ENCODE results near the gene SLC5A6.

SLC5A6 gene

DNA sequence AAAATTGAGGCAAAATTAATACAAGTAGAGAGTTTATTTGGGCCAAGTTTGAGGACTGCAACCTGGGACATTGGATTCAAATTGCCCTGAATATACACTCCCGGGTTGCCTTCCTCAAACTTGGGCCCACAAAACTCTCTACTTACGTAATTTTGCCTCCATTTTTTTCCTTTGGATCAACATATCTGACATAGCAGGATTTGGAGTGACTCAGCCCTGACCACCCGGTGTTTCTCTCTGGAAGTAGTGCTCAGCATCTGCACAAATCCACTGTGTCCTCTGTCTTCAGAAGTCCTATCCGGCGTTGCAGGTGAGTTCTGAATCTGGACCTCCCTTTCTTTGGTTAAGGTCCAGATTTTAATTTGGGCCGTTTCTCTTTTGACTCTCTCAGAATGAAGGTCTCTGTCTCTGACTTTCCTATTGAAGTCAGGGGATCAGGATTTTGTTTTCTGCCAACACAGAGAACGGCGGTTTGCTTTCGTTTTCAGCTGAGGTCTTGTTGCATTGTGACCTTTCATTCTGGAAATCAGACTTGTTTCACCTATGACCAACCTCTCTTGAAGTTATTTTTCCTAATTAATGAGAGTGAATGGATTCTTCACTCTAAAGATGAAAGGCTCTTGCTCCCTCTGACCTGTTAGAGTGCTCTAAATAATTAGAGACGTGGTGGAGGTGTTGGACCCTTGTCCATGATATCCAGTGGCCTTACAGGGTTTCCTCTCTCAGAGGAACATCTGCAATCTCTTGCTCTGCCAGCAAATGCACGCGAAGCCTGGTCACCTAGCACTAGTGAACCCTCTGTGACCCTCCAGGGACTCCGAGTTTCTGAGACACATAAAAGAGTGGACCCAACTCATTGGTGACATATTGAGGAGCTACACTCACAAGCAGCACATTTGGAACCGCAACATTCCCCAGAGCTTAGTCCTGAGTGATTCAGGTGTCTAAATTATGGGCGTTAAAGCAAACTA, 49.6 kb downstream of the SLC5A6 start:
- no peak overlapping the region for H3K27ac ChIP-seq (ENCODE audit: low read depth, low read length)

DNA sequence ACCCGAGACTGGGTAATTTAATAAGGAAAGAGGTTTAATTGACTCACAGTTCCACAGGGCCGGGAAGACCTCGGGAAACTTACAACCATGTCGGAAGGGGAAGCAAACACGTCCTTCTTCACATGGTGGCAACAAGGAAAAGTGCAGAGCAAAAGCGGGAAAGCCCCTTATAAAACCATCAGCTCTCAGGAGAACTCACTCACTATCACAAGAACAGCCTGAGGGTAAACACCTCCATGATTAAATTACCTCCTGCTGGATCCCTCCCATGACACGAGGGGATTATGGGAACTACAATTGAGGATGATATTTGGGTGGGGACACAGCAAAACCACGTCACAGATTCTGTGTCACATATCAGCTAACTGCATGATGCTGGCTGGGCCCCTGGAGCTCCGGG, 51.9 kb downstream of the SLC5A6 start:
- Histone ChIP-seq H3K4me3 (ENCODE audit: low read depth in 1 of 5, low read length in 5 of 5) (no peak overlapping the region), H3K36me3 (ENCODE audit: control insufficient read depth in 5 of 5, insufficient read depth in 5 of 5, low read length in 5 of 5) (no peaks in the 10 kb centered on the region), H3K27ac (ENCODE audit: low read depth, low read length) (no peak overlapping the region), H3K9me3 (ENCODE audit: control insufficient read depth in 5 of 5, low read length in 5 of 5) (no peaks in the 10 kb centered on the region), H3K27me3 (ENCODE audit: control insufficient read depth in 5 of 5, insufficient read depth in 4 of 5, low read length in 5 of 5) (no peaks in the 10 kb centered on the region), H3K9ac (ENCODE audit: low read length in 5 of 5) (no peak overlapping the region), H3K4me1 (ENCODE audit: control insufficient read depth in 5 of 5, insufficient read depth in 5 of 5, low read length in 5 of 5) (no peaks in the 10 kb centered on the region)

More for the DNA sequence above, 49.6 kb downstream of the SLC5A6 start:
- Histone ChIP-seq H3K36me3 (ENCODE audit: control insufficient read depth in 5 of 5, insufficient read depth in 5 of 5, low read length in 5 of 5) (no peaks in the 10 kb centered on the region), H3K4me3 (ENCODE audit: low read depth in 1 of 5, low read length in 5 of 5) (no peak overlapping the region), H3K9ac (ENCODE audit: low read length in 5 of 5) (no peak overlapping the region), H3K9me3 (ENCODE audit: control insufficient read depth in 5 of 5, low read length in 5 of 5) (no peaks in the 10 kb centered on the region), H3K4me1 (ENCODE audit: control insufficient read depth in 5 of 5, insufficient read depth in 5 of 5, low read length in 5 of 5) (no peaks in the 10 kb centered on the region), H3K27me3 (ENCODE audit: control insufficient read depth in 5 of 5, insufficient read depth in 4 of 5, low read length in 5 of 5) (no peaks in the 10 kb centered on the region)

GRCh38 chr2:27159271-27159670, 52.8 kb downstream of the SLC5A6 start:
- H3K27me3 ChIP-seq (ENCODE audit: control insufficient read depth in 5 of 5, insufficient read depth in 4 of 5, low read length in 5 of 5), result no peaks in the 10 kb centered on the region
- peaks cover 0 to 2% (median 0%) of the 10 kb centered on the region in 5 donors for H3K4me1 ChIP-seq (ENCODE audit: control insufficient read depth in 5 of 5, insufficient read depth in 5 of 5, low read length in 5 of 5)
- H3K36me3 ChIP-seq (ENCODE audit: control insufficient read depth in 5 of 5, insufficient read depth in 5 of 5, low read length in 5 of 5), result no peaks in the 10 kb centered on the region
- H3K4me3 ChIP-seq (ENCODE audit: low read depth in 1 of 5, low read length in 5 of 5), result no peak overlapping the region
- no peaks in the 10 kb centered on the region for H3K9me3 ChIP-seq (ENCODE audit: control insufficient read depth in 5 of 5, low read length in 5 of 5)
- H3K27ac ChIP-seq (ENCODE audit: low read depth, low read length), result no peak overlapping the region
- no peak overlapping the region for H3K9ac ChIP-seq (ENCODE audit: low read length in 5 of 5)

DNA sequence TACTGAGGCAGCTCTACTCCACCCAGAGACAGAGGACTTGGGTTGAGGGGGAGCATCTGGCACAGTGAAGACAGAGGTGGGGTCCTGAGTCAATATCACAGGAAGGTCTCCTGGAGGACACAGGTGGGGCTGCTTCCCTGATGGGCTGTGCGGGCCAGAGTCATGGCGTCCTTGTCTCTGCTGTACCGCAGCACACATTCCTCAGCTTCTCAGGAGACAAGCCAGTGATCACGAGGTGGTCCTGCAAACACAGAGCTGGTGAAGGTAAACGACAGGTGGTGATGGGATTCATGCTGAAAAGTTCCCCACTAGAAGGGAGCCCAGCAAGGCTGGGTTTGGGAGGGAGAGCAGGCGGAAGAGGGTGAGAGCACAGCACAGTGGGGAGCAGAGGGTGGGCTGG, 53.6 kb downstream of the SLC5A6 start:
- no peak overlapping the region for H3K9ac ChIP-seq (ENCODE audit: low read length in 5 of 5)
- H3K36me3 ChIP-seq (ENCODE audit: control insufficient read depth in 5 of 5, insufficient read depth in 5 of 5, low read length in 5 of 5), result no peaks in the 10 kb centered on the region
- H3K9me3 ChIP-seq (ENCODE audit: control insufficient read depth in 5 of 5, low read length in 5 of 5), result no peaks in the 10 kb centered on the region
- no peaks in the 10 kb centered on the region for H3K27me3 ChIP-seq (ENCODE audit: control insufficient read depth in 5 of 5, insufficient read depth in 4 of 5, low read length in 5 of 5)
- peaks cover 0 to 2% (median 0%) of the 10 kb centered on the region in 5 donors for H3K4me1 ChIP-seq (ENCODE audit: control insufficient read depth in 5 of 5, insufficient read depth in 5 of 5, low read length in 5 of 5)
- no peak overlapping the region for H3K4me3 ChIP-seq (ENCODE audit: low read depth in 1 of 5, low read length in 5 of 5)
- H3K27ac ChIP-seq (ENCODE audit: low read depth, low read length), result no peak overlapping the region

GRCh38 chr2:27155069-27155520, 57.0 kb downstream of the SLC5A6 start:
- Histone ChIP-seq H3K9me3 (ENCODE audit: control insufficient read depth in 5 of 5, low read length in 5 of 5) (no peaks in the 10 kb centered on the region), H3K4me1 (ENCODE audit: control insufficient read depth in 5 of 5, insufficient read depth in 5 of 5, low read length in 5 of 5) (peaks cover 0 to 2% (median 0%) of the 10 kb centered on the region in 5 donors), H3K36me3 (ENCODE audit: control insufficient read depth in 5 of 5, insufficient read depth in 5 of 5, low read length in 5 of 5) (no peaks in the 10 kb centered on the region), H3K4me3 (ENCODE audit: low read depth in 1 of 5, low read length in 5 of 5) (no peak overlapping the region), H3K27me3 (ENCODE audit: control insufficient read depth in 5 of 5, insufficient read depth in 4 of 5, low read length in 5 of 5) (no peaks in the 10 kb centered on the region), H3K9ac (ENCODE audit: low read length in 5 of 5) (no peak overlapping the region), H3K27ac (ENCODE audit: low read depth, low read length) (no peak overlapping the region)

- Histone ChIP-seq H3K36me3 (ENCODE audit: control insufficient read depth in 5 of 5, insufficient read depth in 5 of 5, low read length in 5 of 5) (no peaks in the 10 kb centered on the region), H3K4me1 (ENCODE audit: control insufficient read depth in 5 of 5, insufficient read depth in 5 of 5, low read length in 5 of 5) (peaks cover 0 to 2% (median 0%) of the 10 kb centered on the region in 5 donors), H3K9me3 (ENCODE audit: control insufficient read depth in 5 of 5, low read length in 5 of 5) (no peaks in the 10 kb centered on the region), H3K27ac (ENCODE audit: low read depth, low read length) (no peak overlapping the region), H3K9ac (ENCODE audit: low read length in 5 of 5) (no peak overlapping the region), H3K4me3 (ENCODE audit: low read depth in 1 of 5, low read length in 5 of 5) (no peak overlapping the region), H3K27me3 (ENCODE audit: control insufficient read depth in 5 of 5, insufficient read depth in 4 of 5, low read length in 5 of 5) (peaks cover 0 to 4% (median 0%) of the 10 kb centered on the region in 5 donors)
Observed at GRCh38 chr2:27154488-27154887, 57.6 kb downstream of the SLC5A6 start.

- H3K9ac ChIP-seq (ENCODE audit: low read length in 5 of 5), result no peak overlapping the region
- peaks cover 0 to 11% (median 6%) of the 10 kb centered on the region in 5 donors for H3K4me1 ChIP-seq (ENCODE audit: control insufficient read depth in 5 of 5, insufficient read depth in 5 of 5, low read length in 5 of 5)
- H3K27me3 ChIP-seq (ENCODE audit: control insufficient read depth in 5 of 5, insufficient read depth in 4 of 5, low read length in 5 of 5), result peaks cover 0 to 5% (median 0%) of the 10 kb centered on the region in 5 donors
Observed at GRCh38 chr2:27152796-27153464, 59.1 kb downstream of the SLC5A6 start.

DNA sequence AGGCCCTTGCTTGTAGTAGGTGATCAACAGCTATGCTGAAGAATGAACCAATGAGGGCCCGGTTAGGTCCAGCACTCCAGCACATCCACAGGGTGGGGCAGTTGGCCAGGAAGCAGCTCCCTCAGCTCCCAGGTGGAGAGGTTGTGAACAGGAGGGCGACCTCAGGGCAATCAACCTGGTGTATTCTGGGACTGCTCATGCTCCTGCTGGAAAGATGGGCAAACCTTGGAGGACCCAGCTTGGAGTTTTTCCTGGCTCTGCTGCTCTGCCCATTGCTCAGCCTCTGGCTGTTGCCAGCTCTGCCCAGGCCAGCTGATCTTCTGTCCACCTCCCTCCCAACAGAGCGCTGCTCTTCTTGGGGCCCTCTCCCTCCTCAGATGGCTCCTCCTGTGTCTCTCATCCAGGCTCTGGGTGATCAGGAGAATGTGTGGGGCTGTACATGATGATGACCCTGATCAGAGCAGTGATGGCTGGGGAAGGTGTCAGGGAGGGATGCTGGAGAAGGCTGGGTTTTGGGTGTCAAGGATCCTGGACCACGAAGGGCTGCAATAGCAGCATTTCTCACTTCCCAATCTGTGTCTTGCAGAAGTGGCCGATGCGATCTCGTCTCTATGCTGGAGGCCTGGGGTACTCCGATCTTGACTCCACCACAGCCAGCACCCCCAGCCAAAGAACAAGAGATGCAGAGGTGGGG, 59.8 kb downstream of the SLC5A6 start:
- Histone ChIP-seq H3K36me3 (ENCODE audit: control insufficient read depth in 5 of 5, insufficient read depth in 5 of 5, low read length in 5 of 5) (no peaks in the 10 kb centered on the region), H3K9me3 (ENCODE audit: control insufficient read depth in 5 of 5, low read length in 5 of 5) (no peaks in the 10 kb centered on the region), H3K4me3 (ENCODE audit: low read depth in 1 of 5, low read length in 5 of 5) (no peak overlapping the region), H3K4me1 (ENCODE audit: control insufficient read depth in 5 of 5, insufficient read depth in 5 of 5, low read length in 5 of 5) (peaks cover 0 to 11% (median 6%) of the 10 kb centered on the region in 5 donors), H3K27ac (ENCODE audit: low read depth, low read length) (no peak overlapping the region), H3K27me3 (ENCODE audit: control insufficient read depth in 5 of 5, insufficient read depth in 4 of 5, low read length in 5 of 5) (peaks cover 0 to 5% (median 0%) of the 10 kb centered on the region in 5 donors), H3K9ac (ENCODE audit: low read length in 5 of 5) (no peak overlapping the region)

More at GRCh38 chr2:27152796-27153464, 59.1 kb downstream of the SLC5A6 start:
- Histone ChIP-seq H3K36me3 (ENCODE audit: control insufficient read depth in 5 of 5, insufficient read depth in 5 of 5, low read length in 5 of 5) (no peaks in the 10 kb centered on the region), H3K9me3 (ENCODE audit: control insufficient read depth in 5 of 5, low read length in 5 of 5) (no peaks in the 10 kb centered on the region), H3K27ac (ENCODE audit: low read depth, low read length) (no peak overlapping the region), H3K4me3 (ENCODE audit: low read depth in 1 of 5, low read length in 5 of 5) (no peak overlapping the region)

DNA sequence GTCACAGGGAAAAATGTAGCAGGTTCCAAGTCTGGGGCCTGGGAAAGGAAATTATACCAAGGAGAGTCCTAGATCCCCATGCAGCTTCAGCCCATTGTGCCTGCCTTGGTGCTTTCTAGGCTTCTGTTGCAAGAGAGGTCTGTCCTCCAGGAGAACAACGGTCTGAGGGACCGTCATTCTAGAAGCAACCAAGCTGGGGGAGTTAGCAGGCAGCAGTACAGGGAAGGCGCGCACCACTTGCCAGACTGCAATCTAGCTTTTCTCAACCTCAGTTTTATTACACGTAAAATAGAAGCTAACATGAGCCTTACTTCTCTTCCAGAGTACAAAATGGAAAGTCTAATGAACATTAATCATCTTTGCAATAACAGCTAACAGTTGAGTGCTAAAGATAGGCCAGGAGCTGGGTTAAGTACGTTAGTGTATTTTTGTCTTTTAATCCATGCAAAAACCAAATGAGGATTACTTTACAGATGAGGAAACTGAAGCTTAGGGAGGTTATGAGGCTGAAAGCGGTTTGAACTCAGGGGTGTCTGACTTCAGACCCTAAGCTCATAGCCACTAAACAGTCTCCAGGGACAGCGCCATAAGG, 61.3 kb downstream of the SLC5A6 start:
- Histone ChIP-seq H3K36me3 (ENCODE audit: control insufficient read depth in 5 of 5, insufficient read depth in 5 of 5, low read length in 5 of 5) (no peaks in the 10 kb centered on the region), H3K4me3 (ENCODE audit: low read depth in 1 of 5, low read length in 5 of 5) (no peak overlapping the region), H3K4me1 (ENCODE audit: control insufficient read depth in 5 of 5, insufficient read depth in 5 of 5, low read length in 5 of 5) (peaks cover 0 to 11% (median 6%) of the 10 kb centered on the region in 5 donors), H3K9ac (ENCODE audit: low read length in 5 of 5) (no peak overlapping the region), H3K27me3 (ENCODE audit: control insufficient read depth in 5 of 5, insufficient read depth in 4 of 5, low read length in 5 of 5) (peaks cover 0 to 5% (median 0%) of the 10 kb centered on the region in 5 donors), H3K27ac (ENCODE audit: low read depth, low read length) (no peak overlapping the region), H3K9me3 (ENCODE audit: control insufficient read depth in 5 of 5, low read length in 5 of 5) (no peaks in the 10 kb centered on the region)
